GM23338 (cell line): ENCODE results near the gene TPO. TPM values are rescaled to one million over a fixed set of nuclear protein-coding genes. Genes with fewer than 3 reads are reported as not detected.

Experiments used
- ATAC-seq: fragments of 200-7000 bp; cut with Tn5 transposase; 3 replicates; pipeline ENCODE4 v1.9.1; 2020
- DNase-seq: peaks from one replicate; pipeline ENCODE4 v3.0.0-alpha.2; 2015; ENCODE audit warnings: low spot score
- H2AFZ ChIP-seq: fragments of 200-600 bp; sonication (generic); 2 replicates; pipeline ENCODE4 v1.8.0; 2016; ENCODE audit warnings: antibody characterized with exemption, mild to moderate bottlenecking, moderate library complexity
- H3F3A ChIP-seq: fragments of 200-600 bp; sonication (generic); replicated peaks from 2 replicates; pipeline ENCODE4 v1.8.0; 2017; ENCODE audit warnings: antibody characterized with exemption, mixed run types, low read depth
- H3K27ac ChIP-seq: fragments of 200-600 bp; sonication (generic); 2 replicates; pipeline ENCODE4 v1.6.1; 2016; ENCODE audit warnings: low read depth
- H3K27me3 ChIP-seq: fragments of 200-600 bp; sonication (generic); 2 replicates; pipeline ENCODE4 v1.8.0; 2016; ENCODE audit warnings: mild to moderate bottlenecking, mixed run types, moderate library complexity; ENCODE audit not compliant: insufficient read depth
- H3K36me3 ChIP-seq: fragments of 200-600 bp; sonication (generic); 2 replicates; pipeline ENCODE4 v1.8.0; 2016; ENCODE audit warnings: mild to moderate bottlenecking; ENCODE audit not compliant: insufficient read depth
- H3K4me1 ChIP-seq: fragments of 200-600 bp; sonication (generic); 2 replicates; pipeline ENCODE4 v1.8.0; 2016; ENCODE audit warnings: mild to moderate bottlenecking, moderate library complexity; ENCODE audit not compliant: insufficient read depth
- H3K4me2 ChIP-seq: fragments of 200-600 bp; sonication (generic); 2 replicates; pipeline ENCODE4 v1.7.1; 2017; ENCODE audit warnings: mixed run types
- H3K4me3 ChIP-seq: fragments of 200-600 bp; sonication (generic); 2 replicates; pipeline ENCODE4 v1.6.1; 2016; ENCODE audit warnings: mixed run types
- H3K79me2 ChIP-seq: fragments of 200-600 bp; sonication (generic); replicated peaks from 2 replicates; pipeline ENCODE4 v1.8.0; 2017; ENCODE audit warnings: mild to moderate bottlenecking; ENCODE audit not compliant: insufficient read depth
- H3K9me2 ChIP-seq: fragments of 200-600 bp; sonication (generic); 2 replicates; pipeline ENCODE4 v1.8.0; 2017; ENCODE audit not compliant: insufficient read depth
- H4K20me1 ChIP-seq: fragments of 200-600 bp; sonication (generic); replicated peaks from 2 replicates; pipeline ENCODE4 v1.8.0; 2017; ENCODE audit warnings: mild to moderate bottlenecking; ENCODE audit not compliant: insufficient read depth
- H3K27ac Mint-ChIP-seq: 2 replicates; pipeline ENCODE4 v1.8.0; 2020; ENCODE audit warnings: inconsistent platforms, mild to moderate bottlenecking, moderate library complexity, mixed read lengths
- H3K27me3 Mint-ChIP-seq: 3 replicates; pipeline ENCODE4 v1.8.0; 2022; ENCODE audit warnings: low read depth, mild to moderate bottlenecking, moderate library complexity, mixed read lengths, inconsistent platforms; ENCODE audit not compliant: insufficient read depth, poor library complexity
- H3K36me3 Mint-ChIP-seq: 3 replicates; pipeline ENCODE4 v1.8.0; 2021; ENCODE audit warnings: low read depth, mild to moderate bottlenecking, inconsistent platforms, moderate library complexity, mixed read lengths
- H3K4me1 Mint-ChIP-seq: 3 replicates; pipeline ENCODE4 v1.8.0; 2020; ENCODE audit warnings: mild to moderate bottlenecking, inconsistent platforms, mixed read lengths
- H3K4me3 Mint-ChIP-seq: 3 replicates; pipeline ENCODE4 v1.8.0; 2021; ENCODE audit warnings: moderate library complexity, mild to moderate bottlenecking, inconsistent platforms, mixed read lengths
- H3K9me3 Mint-ChIP-seq: 3 replicates; pipeline ENCODE4 v1.8.0; 2020; ENCODE audit warnings: moderate library complexity, mild to moderate bottlenecking, inconsistent platforms, mixed read lengths
- CREB1 ChIP-seq: fragments of 250-450 bp; sonication (Bioruptor Pico); IDR thresholded peaks from 2 replicates; pipeline ENCODE4 v1.5.0; 2020; ENCODE audit warnings: low read depth, mild to moderate bottlenecking, moderate library complexity
- ETS1 ChIP-seq: IDR thresholded peaks from 2 replicates; pipeline ENCODE4 v1.6.1; 2016; ENCODE audit warnings: antibody characterized with exemption
- EZH2 ChIP-seq: fragments of 200-600 bp; sonication (generic); IDR thresholded peaks from one replicate; pipeline ENCODE4 v1.8.0; 2017; ENCODE audit warnings: antibody characterized with exemption, mild to moderate bottlenecking, low read depth; ENCODE audit not compliant: unreplicated experiment
- EZH2phosphoT487 ChIP-seq: fragments of 200-600 bp; sonication (generic); IDR thresholded peaks from one replicate; pipeline ENCODE4 v1.8.1; 2018; ENCODE audit warnings: antibody characterized with exemption; ENCODE audit not compliant: unreplicated experiment
- JUNB ChIP-seq: IDR thresholded peaks from one replicate; pipeline ENCODE4 v1.6.1; 2016; ENCODE audit warnings: antibody characterized with exemption; ENCODE audit not compliant: unreplicated experiment
- NANOG ChIP-seq: IDR thresholded peaks from 2 replicates; pipeline ENCODE4 v1.6.1; 2016; ENCODE audit warnings: antibody characterized with exemption, borderline replicate concordance
- POLR2AphosphoS5 ChIP-seq: IDR thresholded peaks from 2 replicates; pipeline ENCODE4 v1.6.1; 2016; ENCODE audit warnings: antibody characterized with exemption, low read depth
- STAT1 ChIP-seq: IDR thresholded peaks from one replicate; pipeline ENCODE4 v1.6.1; 2016; ENCODE audit warnings: antibody characterized with exemption; ENCODE audit not compliant: unreplicated experiment
- ZNF114 ChIP-seq: fragments of 250-450 bp; sonication (Bioruptor Pico); IDR thresholded peaks from 2 replicates; pipeline ENCODE4 v1.5.0; 2020; ENCODE audit warnings: mild to moderate bottlenecking, moderate library complexity
- ZNF331 ChIP-seq: fragments of 250-450 bp; sonication (Bioruptor Pico); IDR thresholded peaks from 2 replicates; pipeline ENCODE4 v1.5.0; 2020; ENCODE audit warnings: low read depth, mild to moderate bottlenecking, moderate library complexity
- ZNF462 ChIP-seq: fragments of 250-450 bp; sonication (Bioruptor Pico); IDR thresholded peaks from 2 replicates; pipeline ENCODE4 v1.5.0; 2020; ENCODE audit warnings: mild to moderate bottlenecking, moderate library complexity
- polyA plus RNA-seq: library from polyadenylated mRNA; unstranded; fragments of >200 nt; fragmentation: Nextera tagmentation; extraction: Ambion mirVana; gene quantifications from 2 replicates; pipeline ENCODE4 v1.2.1, GENCODE V29; 2016
- total RNA-seq: library from RNA; depleted of rRNA; stranded (reverse); fragments of >200 nt; shearing (Covaris generic); gene quantifications from 2 replicates; pipeline ENCODE4 v1.2.3, GENCODE V29; 2014
- TF ChIP-seq, protein P1 (sequence below), 2 experiments: fragments of 200-600 bp in 1 of 2; sonication (generic) in 1 of 2; conservative IDR thresholded peaks; 2 replicates each; pipeline versions ENCODE4 v1.5.1 to v1.6.1; 2016 to 2017; ENCODE audit warnings: antibody characterized with exemption in 2 of 2, low read depth in 2 of 2, mild to moderate bottlenecking in 2 of 2, moderate library complexity in 1 of 2
- TF ChIP-seq, protein P2 (sequence below): IDR thresholded peaks from one replicate; pipeline ENCODE4 v1.6.1; 2018; ENCODE audit warnings: antibody characterized with exemption; ENCODE audit not compliant: unreplicated experiment

TPO gene
- total and polyA plus RNA-seq, 2 experiments from 2014 or later = 0.74 TPM; not detected in 1

- no peaks in the 10 kb centered on the region for H3K27me3 ChIP-seq
- H3K4me3 Mint-ChIP-seq = no peak overlapping the region
- 0 out of 3 replicates have a peak, but pooled peaks cover 3% of the 10 kb centered on the region for H3K4me1 Mint-ChIP-seq
- no peaks in the 10 kb centered on the region for H3K79me2 ChIP-seq
- no peak for ATAC-seq
- H3K9me3 Mint-ChIP-seq = no peaks in the 10 kb centered on the region
- no peak overlapping the region for H3K4me2 ChIP-seq
- H3K36me3 Mint-ChIP-seq = no peaks in the 10 kb centered on the region
- no peak overlapping the region for H3K27ac Mint-ChIP-seq
- no peak overlapping the region for H3K4me3 ChIP-seq
- no peak overlapping the region for H3K27ac ChIP-seq
- H3K27me3 Mint-ChIP-seq = peaks cover 7% of the 10 kb centered on the region
- no peaks in the 10 kb centered on the region for H3K4me1 ChIP-seq
- H2AFZ ChIP-seq = no peak overlapping the region
- no peaks in the 10 kb centered on the region for H3F3A ChIP-seq
- no peaks in the 10 kb centered on the region for H4K20me1 ChIP-seq
- no peaks in the 10 kb centered on the region for H3K9me2 ChIP-seq
- DNase-seq = no peak
- TF ChIP-seq POLR2AphosphoS5 (no peak), ZNF462 (CRISPR knock-in tag) (no peak), CREB1 (no peak), JUNB (no peak), ZNF114 (CRISPR knock-in tag) (no peak), STAT1 (no peak), ZNF331 (CRISPR knock-in tag) (no peak), EZH2phosphoT487 (no peak), EZH2 (no peak), NANOG (no peak), ETS1 (no peak)
- TF ChIP-seq, protein P1, sequence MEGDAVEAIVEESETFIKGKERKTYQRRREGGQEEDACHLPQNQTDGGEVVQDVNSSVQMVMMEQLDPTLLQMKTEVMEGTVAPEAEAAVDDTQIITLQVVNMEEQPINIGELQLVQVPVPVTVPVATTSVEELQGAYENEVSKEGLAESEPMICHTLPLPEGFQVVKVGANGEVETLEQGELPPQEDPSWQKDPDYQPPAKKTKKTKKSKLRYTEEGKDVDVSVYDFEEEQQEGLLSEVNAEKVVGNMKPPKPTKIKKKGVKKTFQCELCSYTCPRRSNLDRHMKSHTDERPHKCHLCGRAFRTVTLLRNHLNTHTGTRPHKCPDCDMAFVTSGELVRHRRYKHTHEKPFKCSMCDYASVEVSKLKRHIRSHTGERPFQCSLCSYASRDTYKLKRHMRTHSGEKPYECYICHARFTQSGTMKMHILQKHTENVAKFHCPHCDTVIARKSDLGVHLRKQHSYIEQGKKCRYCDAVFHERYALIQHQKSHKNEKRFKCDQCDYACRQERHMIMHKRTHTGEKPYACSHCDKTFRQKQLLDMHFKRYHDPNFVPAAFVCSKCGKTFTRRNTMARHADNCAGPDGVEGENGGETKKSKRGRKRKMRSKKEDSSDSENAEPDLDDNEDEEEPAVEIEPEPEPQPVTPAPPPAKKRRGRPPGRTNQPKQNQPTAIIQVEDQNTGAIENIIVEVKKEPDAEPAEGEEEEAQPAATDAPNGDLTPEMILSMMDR (conservative IDR thresholded peaks at IDR 0.05; ENCODE audit: low read depth in 2 of 2) = no peak
- TF ChIP-seq, protein P2, sequence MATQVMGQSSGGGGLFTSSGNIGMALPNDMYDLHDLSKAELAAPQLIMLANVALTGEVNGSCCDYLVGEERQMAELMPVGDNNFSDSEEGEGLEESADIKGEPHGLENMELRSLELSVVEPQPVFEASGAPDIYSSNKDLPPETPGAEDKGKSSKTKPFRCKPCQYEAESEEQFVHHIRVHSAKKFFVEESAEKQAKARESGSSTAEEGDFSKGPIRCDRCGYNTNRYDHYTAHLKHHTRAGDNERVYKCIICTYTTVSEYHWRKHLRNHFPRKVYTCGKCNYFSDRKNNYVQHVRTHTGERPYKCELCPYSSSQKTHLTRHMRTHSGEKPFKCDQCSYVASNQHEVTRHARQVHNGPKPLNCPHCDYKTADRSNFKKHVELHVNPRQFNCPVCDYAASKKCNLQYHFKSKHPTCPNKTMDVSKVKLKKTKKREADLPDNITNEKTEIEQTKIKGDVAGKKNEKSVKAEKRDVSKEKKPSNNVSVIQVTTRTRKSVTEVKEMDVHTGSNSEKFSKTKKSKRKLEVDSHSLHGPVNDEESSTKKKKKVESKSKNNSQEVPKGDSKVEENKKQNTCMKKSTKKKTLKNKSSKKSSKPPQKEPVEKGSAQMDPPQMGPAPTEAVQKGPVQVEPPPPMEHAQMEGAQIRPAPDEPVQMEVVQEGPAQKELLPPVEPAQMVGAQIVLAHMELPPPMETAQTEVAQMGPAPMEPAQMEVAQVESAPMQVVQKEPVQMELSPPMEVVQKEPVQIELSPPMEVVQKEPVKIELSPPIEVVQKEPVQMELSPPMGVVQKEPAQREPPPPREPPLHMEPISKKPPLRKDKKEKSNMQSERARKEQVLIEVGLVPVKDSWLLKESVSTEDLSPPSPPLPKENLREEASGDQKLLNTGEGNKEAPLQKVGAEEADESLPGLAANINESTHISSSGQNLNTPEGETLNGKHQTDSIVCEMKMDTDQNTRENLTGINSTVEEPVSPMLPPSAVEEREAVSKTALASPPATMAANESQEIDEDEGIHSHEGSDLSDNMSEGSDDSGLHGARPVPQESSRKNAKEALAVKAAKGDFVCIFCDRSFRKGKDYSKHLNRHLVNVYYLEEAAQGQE = no peak
- no peaks in the 10 kb centered on the region for H3K36me3 ChIP-seq
These were observed 103.5 kb downstream of the TPO start for GRCh38 chr2:1516798-1517060.
